ENCODE results near the gene UNC5CL.

GRCh38 chr6:41013466-41014153 lies 25.4 kb downstream of the UNC5CL start:
- no peak for TF ChIP-seq SPI1 (IDR thresholded peaks at IDR 0.05; ENCODE audit: borderline replicate concordance, low read depth)
- TF ChIP-seq CTCF (IDR thresholded peaks at IDR 0.05; ENCODE audit: insufficient read depth, low read length), result no peak
